Measurements from ENCODE around the gene TTC9. TPM values are rescaled to one million over a fixed set of nuclear protein-coding genes. Genes with fewer than 3 reads are reported as not detected.

TTC9 gene
- polyA plus RNA-seq, 3 donors, result 0.99 to 2.1 (median 1.2) TPM

- intact Hi-C loops (cut with micrococcal nuclease), result no loop called here
- no peaks in the 10 kb centered on the region for H3K4me1 ChIP-seq (ENCODE audit: control insufficient read depth in 1 of 2, insufficient read depth in 2 of 2, low read length in 2 of 2)
- TF ChIP-seq, protein P1, sequence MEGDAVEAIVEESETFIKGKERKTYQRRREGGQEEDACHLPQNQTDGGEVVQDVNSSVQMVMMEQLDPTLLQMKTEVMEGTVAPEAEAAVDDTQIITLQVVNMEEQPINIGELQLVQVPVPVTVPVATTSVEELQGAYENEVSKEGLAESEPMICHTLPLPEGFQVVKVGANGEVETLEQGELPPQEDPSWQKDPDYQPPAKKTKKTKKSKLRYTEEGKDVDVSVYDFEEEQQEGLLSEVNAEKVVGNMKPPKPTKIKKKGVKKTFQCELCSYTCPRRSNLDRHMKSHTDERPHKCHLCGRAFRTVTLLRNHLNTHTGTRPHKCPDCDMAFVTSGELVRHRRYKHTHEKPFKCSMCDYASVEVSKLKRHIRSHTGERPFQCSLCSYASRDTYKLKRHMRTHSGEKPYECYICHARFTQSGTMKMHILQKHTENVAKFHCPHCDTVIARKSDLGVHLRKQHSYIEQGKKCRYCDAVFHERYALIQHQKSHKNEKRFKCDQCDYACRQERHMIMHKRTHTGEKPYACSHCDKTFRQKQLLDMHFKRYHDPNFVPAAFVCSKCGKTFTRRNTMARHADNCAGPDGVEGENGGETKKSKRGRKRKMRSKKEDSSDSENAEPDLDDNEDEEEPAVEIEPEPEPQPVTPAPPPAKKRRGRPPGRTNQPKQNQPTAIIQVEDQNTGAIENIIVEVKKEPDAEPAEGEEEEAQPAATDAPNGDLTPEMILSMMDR (IDR thresholded peaks at IDR 0.05), result no peak
- H3K4me2 ChIP-seq (replicated peaks; ENCODE audit: extremely low read depth, low read length, poor library complexity, severe bottlenecking), result no peak overlapping the region
- no peaks in the 10 kb centered on the region for H3K9me3 ChIP-seq (replicated peaks in 1 of 2; ENCODE audit: control insufficient read depth in 1 of 2, insufficient read depth in 1 of 2, low read length in 2 of 2)
- peaks cover 0 to 1% (median 1%) of the 10 kb centered on the region in 3 donors for H3K27me3 Mint-ChIP-seq (ENCODE audit: low read depth in 3 of 3)
- no peak for DNase-seq
- H4K20me1 ChIP-seq (ENCODE audit: insufficient read depth, low read length), result no peaks in the 10 kb centered on the region
- H3K4me3 ChIP-seq (replicated peaks in 1 of 3; ENCODE audit: low read depth in 2 of 3, low read length in 3 of 3), result no peak overlapping the region
- no peaks in the 10 kb centered on the region for H3K36me3 ChIP-seq (replicated peaks in 1 of 2; ENCODE audit: control insufficient read depth in 1 of 2, insufficient read depth in 2 of 2, low read length in 2 of 2)
- H2AFZ ChIP-seq (ENCODE audit: insufficient read depth, low read depth, low read length, poor library complexity, severe bottlenecking), result no peak overlapping the region
- no peak overlapping the region for H3K27ac Mint-ChIP-seq
- H3K36me3 Mint-ChIP-seq, result peaks cover 0 to 3% of the 10 kb centered on the region in 2 donors
- no CpG with 5 or more reads among the region's 2 CpGs for WGBS (ENCODE audit: insufficient coverage)
- no peaks in the 10 kb centered on the region for H3K79me2 ChIP-seq (ENCODE audit: insufficient read depth, low read length)
- no peaks in the 10 kb centered on the region for H3K4me1 Mint-ChIP-seq
- no peaks in the 10 kb centered on the region for H3K9me3 Mint-ChIP-seq
- H3K9ac ChIP-seq (ENCODE audit: insufficient read depth, low read length, poor library complexity, severe bottlenecking), result no peak overlapping the region
- H3K4me3 Mint-ChIP-seq, result no peak overlapping the region
- no peak overlapping the region for H3K27ac ChIP-seq (ENCODE audit: low read depth in 1 of 2, low read length in 2 of 2)
- H3K27me3 ChIP-seq (ENCODE audit: control insufficient read depth in 2 of 2, insufficient read depth in 2 of 2, low read length in 2 of 2), result no peaks in the 10 kb centered on the region
These were observed 39.0 kb downstream of the TTC9 start for GRCh38 chr14:70680748-70681147.

DNA sequence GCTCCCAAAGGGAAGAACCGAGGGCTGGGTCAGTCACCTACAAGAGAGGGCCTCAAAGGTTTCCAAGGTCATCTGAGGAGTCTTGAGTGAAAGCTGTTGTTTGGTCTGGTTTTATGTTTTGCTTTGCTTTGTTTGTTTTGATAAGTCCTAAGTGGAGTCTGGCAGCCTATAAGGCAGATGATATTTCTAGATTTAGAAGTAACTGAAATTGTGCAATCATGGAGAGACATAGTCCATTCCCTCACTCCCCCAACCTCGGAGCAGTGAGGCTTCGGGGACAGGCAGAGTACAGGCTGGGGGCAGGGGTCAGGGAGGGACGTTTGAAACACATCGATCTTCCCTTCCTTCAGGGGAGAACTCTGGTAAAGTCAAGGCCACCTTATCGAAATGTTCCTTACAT lies 42.3 kb downstream of the TTC9 start:
- H4K20me1 ChIP-seq (ENCODE audit: insufficient read depth, low read length), result no peaks in the 10 kb centered on the region
- H3K27me3 Mint-ChIP-seq (ENCODE audit: low read depth in 3 of 3), result peaks cover 0 to 4% (median 0%) of the 10 kb centered on the region in 3 donors
- H3K9me3 Mint-ChIP-seq, result peaks cover 0 to 2% (median 0%) of the 10 kb centered on the region in 7 donors
- H3K27me3 ChIP-seq (ENCODE audit: control insufficient read depth in 2 of 2, insufficient read depth in 2 of 2, low read length in 2 of 2), result no peaks in the 10 kb centered on the region
- H3K27ac ChIP-seq (ENCODE audit: low read depth in 1 of 2, low read length in 2 of 2), result no peak overlapping the region
- no peak overlapping the region for H2AFZ ChIP-seq (ENCODE audit: insufficient read depth, low read depth, low read length, poor library complexity, severe bottlenecking)
- H3K79me2 ChIP-seq (ENCODE audit: insufficient read depth, low read length), result no peaks in the 10 kb centered on the region
- intact Hi-C loops (cut with micrococcal nuclease), result no loop called here
- H3K4me1 Mint-ChIP-seq, result no peaks in the 10 kb centered on the region
- no peak overlapping the region for H3K4me3 ChIP-seq (replicated peaks in 1 of 3; ENCODE audit: low read depth in 2 of 3, low read length in 3 of 3)
- no peak overlapping the region for H3K4me3 Mint-ChIP-seq
- DNase-seq, result no peak
- no peaks in the 10 kb centered on the region for H3K9me3 ChIP-seq (replicated peaks in 1 of 2; ENCODE audit: control insufficient read depth in 1 of 2, insufficient read depth in 1 of 2, low read length in 2 of 2)
- H3K9ac ChIP-seq (ENCODE audit: insufficient read depth, low read length, poor library complexity, severe bottlenecking), result no peak overlapping the region
- no peak overlapping the region for H3K4me2 ChIP-seq (replicated peaks; ENCODE audit: extremely low read depth, low read length, poor library complexity, severe bottlenecking)
- no peaks in the 10 kb centered on the region for H3K36me3 ChIP-seq (replicated peaks in 1 of 2; ENCODE audit: control insufficient read depth in 1 of 2, insufficient read depth in 2 of 2, low read length in 2 of 2)
- H3K4me1 ChIP-seq (ENCODE audit: control insufficient read depth in 1 of 2, insufficient read depth in 2 of 2, low read length in 2 of 2), result no peaks in the 10 kb centered on the region
- no peaks in the 10 kb centered on the region for H3K36me3 Mint-ChIP-seq
- no CpG with 5 or more reads among the region's 6 CpGs for WGBS (ENCODE audit: insufficient coverage)
- no peak overlapping the region for H3K27ac Mint-ChIP-seq
- TF ChIP-seq, protein P1 (IDR thresholded peaks at IDR 0.05), result no peak
